ENCODE results near the gene PLEKHA6. TPM values are rescaled to one million over a fixed set of nuclear protein-coding genes. Genes with fewer than 3 reads are reported as not detected.

The PLEKHA6 gene
- total RNA-seq, 1 experiment from 2014 or later, result 5.5 TPM

DNA sequence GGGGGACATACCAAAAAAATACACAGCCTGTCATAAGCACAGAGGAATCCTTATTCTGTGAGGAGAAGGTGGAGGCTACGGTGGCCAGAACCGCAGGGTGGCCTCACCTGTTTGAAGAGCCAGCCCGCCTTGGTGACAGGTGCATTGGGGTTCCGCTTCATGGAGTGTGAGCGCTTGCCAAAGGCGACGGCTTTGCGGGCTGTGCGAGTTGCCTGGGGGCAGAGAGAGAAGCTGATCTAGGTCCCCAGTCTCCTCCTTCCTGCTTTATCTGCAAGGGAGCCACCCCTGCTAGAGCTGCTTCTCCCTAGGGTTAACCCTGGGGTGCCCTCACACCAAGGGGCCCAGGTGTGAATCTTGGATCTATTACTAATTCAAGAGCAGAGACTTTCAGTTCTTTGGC, 91.6 kb downstream of the PLEKHA6 start:
- POLR2A ChIA-PET, result interaction anchor here (0.6 kb wide), 1 partner anchor 468 kb away, joined by 5 read pairs; no protein-coding TSS in a partner anchor
- H3K4me3 ChIP-seq (ENCODE audit: low read depth in 2 of 2, low read length in 2 of 2), result no peak overlapping the region
- H3K4me1 ChIP-seq (ENCODE audit: control insufficient read depth, insufficient read depth, low read length), result no peaks in the 10 kb centered on the region
- no peaks in the 10 kb centered on the region for H3K27me3 ChIP-seq (ENCODE audit: control insufficient read depth, insufficient read depth, low read length)
- TF ChIP-seq TCF7L2 (IDR thresholded peaks at IDR 0.05; ENCODE audit: low read depth, low read length) (no peak), POLR2AphosphoS5 (IDR thresholded peaks at IDR 0.05; ENCODE audit: low read depth, low read length) (no peak), SIN3A (IDR thresholded peaks at IDR 0.05; ENCODE audit: borderline replicate concordance, insufficient read depth, low read depth, low read length) (no peak)
- TF ChIP-seq, protein P1, sequence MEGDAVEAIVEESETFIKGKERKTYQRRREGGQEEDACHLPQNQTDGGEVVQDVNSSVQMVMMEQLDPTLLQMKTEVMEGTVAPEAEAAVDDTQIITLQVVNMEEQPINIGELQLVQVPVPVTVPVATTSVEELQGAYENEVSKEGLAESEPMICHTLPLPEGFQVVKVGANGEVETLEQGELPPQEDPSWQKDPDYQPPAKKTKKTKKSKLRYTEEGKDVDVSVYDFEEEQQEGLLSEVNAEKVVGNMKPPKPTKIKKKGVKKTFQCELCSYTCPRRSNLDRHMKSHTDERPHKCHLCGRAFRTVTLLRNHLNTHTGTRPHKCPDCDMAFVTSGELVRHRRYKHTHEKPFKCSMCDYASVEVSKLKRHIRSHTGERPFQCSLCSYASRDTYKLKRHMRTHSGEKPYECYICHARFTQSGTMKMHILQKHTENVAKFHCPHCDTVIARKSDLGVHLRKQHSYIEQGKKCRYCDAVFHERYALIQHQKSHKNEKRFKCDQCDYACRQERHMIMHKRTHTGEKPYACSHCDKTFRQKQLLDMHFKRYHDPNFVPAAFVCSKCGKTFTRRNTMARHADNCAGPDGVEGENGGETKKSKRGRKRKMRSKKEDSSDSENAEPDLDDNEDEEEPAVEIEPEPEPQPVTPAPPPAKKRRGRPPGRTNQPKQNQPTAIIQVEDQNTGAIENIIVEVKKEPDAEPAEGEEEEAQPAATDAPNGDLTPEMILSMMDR (IDR thresholded peaks at IDR 0.05), result no peak
- TF ChIP-seq, protein P2, sequence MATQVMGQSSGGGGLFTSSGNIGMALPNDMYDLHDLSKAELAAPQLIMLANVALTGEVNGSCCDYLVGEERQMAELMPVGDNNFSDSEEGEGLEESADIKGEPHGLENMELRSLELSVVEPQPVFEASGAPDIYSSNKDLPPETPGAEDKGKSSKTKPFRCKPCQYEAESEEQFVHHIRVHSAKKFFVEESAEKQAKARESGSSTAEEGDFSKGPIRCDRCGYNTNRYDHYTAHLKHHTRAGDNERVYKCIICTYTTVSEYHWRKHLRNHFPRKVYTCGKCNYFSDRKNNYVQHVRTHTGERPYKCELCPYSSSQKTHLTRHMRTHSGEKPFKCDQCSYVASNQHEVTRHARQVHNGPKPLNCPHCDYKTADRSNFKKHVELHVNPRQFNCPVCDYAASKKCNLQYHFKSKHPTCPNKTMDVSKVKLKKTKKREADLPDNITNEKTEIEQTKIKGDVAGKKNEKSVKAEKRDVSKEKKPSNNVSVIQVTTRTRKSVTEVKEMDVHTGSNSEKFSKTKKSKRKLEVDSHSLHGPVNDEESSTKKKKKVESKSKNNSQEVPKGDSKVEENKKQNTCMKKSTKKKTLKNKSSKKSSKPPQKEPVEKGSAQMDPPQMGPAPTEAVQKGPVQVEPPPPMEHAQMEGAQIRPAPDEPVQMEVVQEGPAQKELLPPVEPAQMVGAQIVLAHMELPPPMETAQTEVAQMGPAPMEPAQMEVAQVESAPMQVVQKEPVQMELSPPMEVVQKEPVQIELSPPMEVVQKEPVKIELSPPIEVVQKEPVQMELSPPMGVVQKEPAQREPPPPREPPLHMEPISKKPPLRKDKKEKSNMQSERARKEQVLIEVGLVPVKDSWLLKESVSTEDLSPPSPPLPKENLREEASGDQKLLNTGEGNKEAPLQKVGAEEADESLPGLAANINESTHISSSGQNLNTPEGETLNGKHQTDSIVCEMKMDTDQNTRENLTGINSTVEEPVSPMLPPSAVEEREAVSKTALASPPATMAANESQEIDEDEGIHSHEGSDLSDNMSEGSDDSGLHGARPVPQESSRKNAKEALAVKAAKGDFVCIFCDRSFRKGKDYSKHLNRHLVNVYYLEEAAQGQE (IDR thresholded peaks at IDR 0.05; ENCODE audit: insufficient read depth in 1 of 2, low read depth in 2 of 2, low read length in 1 of 2), result no peak
- intact Hi-C loops (cut with micrococcal nuclease; ENCODE audit: unreplicated experiment) (no loop called here), in situ Hi-C loops (cut with HindIII; ENCODE audit: low pct_unique_long_range_greater_than_20kb, low sequenced_read_pairs) (no loop called here)
- no peaks in the 10 kb centered on the region for H3K36me3 ChIP-seq (ENCODE audit: control insufficient read depth, insufficient read depth, low read length)
- CTCF ChIA-PET, result interaction anchor here (0.7 kb wide), 1 partner anchor 16 kb away, joined by 4 read pairs; no protein-coding TSS in a partner anchor
- no peaks in the 10 kb centered on the region for H3K9me3 ChIP-seq (ENCODE audit: control insufficient read depth, insufficient read depth, low read depth, low read length)
- DNase-seq (ENCODE audit: low read depth, low spot score), result no peak
- BruUV-seq (replicated peaks), result no TSS peak
- H3K27ac ChIP-seq (ENCODE audit: low read length), result no peak overlapping the region
- no peak for ATAC-seq

DNA sequence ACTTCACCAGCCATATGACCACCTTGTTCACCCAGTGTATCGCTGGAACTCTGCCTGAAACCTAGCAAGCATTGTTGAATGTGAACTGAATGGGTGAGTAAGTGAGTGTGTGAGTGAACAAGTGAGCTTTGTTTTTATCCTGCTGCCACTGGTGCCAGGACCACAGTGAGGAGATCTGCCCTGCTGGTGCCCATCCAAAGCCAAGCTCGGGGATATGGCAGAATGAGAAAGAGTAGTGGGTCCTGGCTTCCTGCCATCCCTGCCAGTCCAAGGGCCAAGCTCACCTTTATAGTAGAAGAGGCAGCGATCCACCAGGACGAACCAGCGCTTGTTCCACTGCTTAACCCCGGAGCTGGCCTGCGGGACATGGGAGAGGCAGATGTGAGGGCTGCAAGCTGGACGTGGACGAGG, 92.5 kb downstream of the PLEKHA6 start:
- Histone ChIP-seq H3K27ac (ENCODE audit: low read length) (no peak overlapping the region), H3K4me3 (ENCODE audit: low read depth in 2 of 2, low read length in 2 of 2) (no peak overlapping the region), H3K4me1 (ENCODE audit: control insufficient read depth, insufficient read depth, low read length) (no peaks in the 10 kb centered on the region), H3K9me3 (ENCODE audit: control insufficient read depth, insufficient read depth, low read depth, low read length) (no peaks in the 10 kb centered on the region), H3K27me3 (ENCODE audit: control insufficient read depth, insufficient read depth, low read length) (no peaks in the 10 kb centered on the region), H3K36me3 (ENCODE audit: control insufficient read depth, insufficient read depth, low read length) (no peaks in the 10 kb centered on the region)
- in situ Hi-C loops (cut with HindIII; ENCODE audit: low pct_unique_long_range_greater_than_20kb, low sequenced_read_pairs), result no loop called here
- DNase-seq (ENCODE audit: low read depth, low spot score) (no peak), ATAC-seq (no peak)
- BruUV-seq (replicated peaks), result no TSS peak
- intact Hi-C loops (cut with micrococcal nuclease; ENCODE audit: unreplicated experiment), result no loop called here
- POLR2A ChIA-PET, result no interaction called here
- TF ChIP-seq TCF7L2 (IDR thresholded peaks at IDR 0.05; ENCODE audit: low read depth, low read length), result no peak
- TF ChIP-seq, protein P2 (IDR thresholded peaks at IDR 0.05; ENCODE audit: insufficient read depth in 1 of 2, low read depth in 2 of 2, low read length in 1 of 2), result no peak
- no peak for TF ChIP-seq POLR2AphosphoS5 (IDR thresholded peaks at IDR 0.05; ENCODE audit: low read depth, low read length)
- TF ChIP-seq, protein P1 (IDR thresholded peaks at IDR 0.05), result no peak
- TF ChIP-seq SIN3A (IDR thresholded peaks at IDR 0.05; ENCODE audit: borderline replicate concordance, insufficient read depth, low read depth, low read length), result no peak
- CTCF ChIA-PET, result no interaction called here

Measured in Panc1 (cell line).